C4-2B (cell line): ENCODE results near the gene MRPS35.

Experiments
- CTCF ChIP-seq: fragments of 450-650 bp; conservative IDR thresholded peaks from 2 replicates; pipeline ENCODE4 v1.5.1; 2017; ENCODE audit warnings: mild to moderate bottlenecking
- ZFX ChIP-seq: fragments of 450-650 bp; IDR thresholded peaks from 2 replicates; pipeline ENCODE4 v1.6.1; 2017

DNA sequence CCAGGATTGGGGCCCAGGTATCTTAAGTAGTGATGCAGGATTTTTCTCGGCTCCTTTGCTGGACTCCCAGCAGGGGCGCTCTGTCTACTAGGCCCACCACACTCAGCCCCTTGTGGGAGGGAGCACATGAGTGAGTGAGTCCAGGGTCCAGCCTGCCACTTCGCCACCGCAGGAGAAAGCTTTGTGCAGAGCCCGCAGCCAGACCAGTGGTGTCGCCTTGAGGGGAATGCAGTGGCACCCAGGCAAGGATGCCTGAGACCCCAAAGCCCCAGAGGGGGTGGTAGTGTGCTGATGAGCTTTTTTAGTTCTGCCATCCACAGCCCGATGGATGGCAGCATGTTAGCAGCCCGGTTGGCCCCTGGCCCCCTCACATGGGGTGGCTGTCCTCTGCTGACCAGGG, 5.4 kb upstream of the MRPS35 start:
- TF ChIP-seq CTCF = no peak
- TF ChIP-seq ZFX = no peak
